MM.1S (cell line): ENCODE results near the gene ATP6V1F.

ENCODE experiments used
- CTCF ChIP-seq: fragments of 300-600 bp; sonication (generic); IDR thresholded peaks from 2 replicates; pipeline ENCODE4 v1.5.1; 2016; ENCODE audit warnings: antibody characterized with exemption, low read length, mixed read lengths
- EZH2 ChIP-seq: fragments of 300-600 bp; sonication (generic); optimal IDR thresholded peaks from 2 replicates; pipeline ENCODE3; 2017; ENCODE audit warnings: low read depth, mild to moderate bottlenecking, antibody characterized with exemption, low read length, mixed read lengths
- EZH2phosphoT487 ChIP-seq: fragments of 300-600 bp; sonication (generic); IDR thresholded peaks from 2 replicates; pipeline ENCODE4 v1.6.1; 2018; ENCODE audit warnings: antibody characterized with exemption, low read length

GRCh38 chr7:128845987-128846386, 16.7 kb upstream of the ATP6V1F start:
- TF ChIP-seq EZH2phosphoT487 (no peak), EZH2 (no peak), CTCF (no peak)
